Vein endothelial cell (primary cell): ENCODE results near the gene TARS1. TPM values are rescaled to one million over a fixed set of nuclear protein-coding genes. Genes with fewer than 3 reads are reported as not detected.

ENCODE experiments used
- total RNA-seq: library from RNA; depleted of rRNA; stranded (reverse); fragments of >200 nt; gene quantifications from 2 replicates; pipeline ENCODE4 v1.2.3, GENCODE V29; 2012

The TARS1 gene
- total RNA-seq: 198 and 220 TPM in 2 replicates

GRCh38 chr5:33440482-33441240, at the start of gene TARS1:
Gene TARS1, plus strand, starts transcription at chr5:33440965. Its CDS starts 122 bp downstream, at chr5:33441087.

